ENCODE measurements around the gene ZNF768. TPM values are rescaled to one million over a fixed set of nuclear protein-coding genes. Genes with fewer than 3 reads are reported as not detected.

The ZNF768 gene
- total RNA-seq, 2 experiments from 2014 or later, result 38.3 to 63.7 TPM

GRCh38 chr16:30526823-30527634 is 663 bp upstream of the ZNF768 start:
- Histone ChIP-seq H3K79me2 (ENCODE audit: insufficient read depth, low read depth, low read length) (no peaks in the 10 kb centered on the region), H3K4me1 (ENCODE audit: insufficient read depth, low read length, poor library complexity, severe bottlenecking) (peaks cover 27% of the 10 kb centered on the region), H3K27ac (ENCODE audit: low read depth, low read length, poor library complexity, severe bottlenecking) (peak overlapping the region; percentile 86), H2AFZ (ENCODE audit: low read length) (peak overlapping the region; percentile 73), H3K4me2 (ENCODE audit: low read length) (peak overlapping the region; percentile 93), H3K9me2 (ENCODE audit: insufficient read depth, low read length) (no peaks in the 10 kb centered on the region), H3K4me3 (ENCODE audit: low read depth, low read length, poor library complexity, severe bottlenecking) (peak overlapping the region; percentile 84), H4K20me1 (ENCODE audit: insufficient read depth, low read length) (no peaks in the 10 kb centered on the region), H3K9me3 (ENCODE audit: low read length) (no peaks in the 10 kb centered on the region), H3K36me3 (ENCODE audit: insufficient read depth, low read length) (peaks cover 20% of the 10 kb centered on the region)
- DNase-seq (ENCODE audit: low spot score), result peak; percentile 98
- TF ChIP-seq CTCF (conservative IDR thresholded peaks at IDR 0.05; ENCODE audit: low read length), result peak; percentile 48
- no peak for TF ChIP-seq EZH2phosphoT487 (IDR thresholded peaks at IDR 0.05; ENCODE audit: borderline replicate concordance, low read depth, low read length)
- intact Hi-C loops (cut with micrococcal nuclease; ENCODE audit: unreplicated experiment), result loop anchor here (1.0 to 5.0 kb wide), 5 partner anchors 55 to 108 kb away; partner anchors contain the start of genes DCTPP1 and ITGAL
- no TSS peak for BruUV-seq (replicated peaks)
- ChIA-PET CTCF (ENCODE audit: unreplicated experiment) (no interaction called here), POLR2A (interaction anchor here (0.6 to 1.1 kb wide), 2 partner anchors 97 to 120 kb away, joined by 3 read pairs; partner anchors contain the start of gene DCTPP1)

GRCh38 chr16:30525844-30526136 is 576 bp downstream of the ZNF768 start:
- Histone ChIP-seq H3K9me3 (ENCODE audit: low read length) (no peaks in the 10 kb centered on the region), H3K4me3 (ENCODE audit: low read depth, low read length, poor library complexity, severe bottlenecking) (peak overlapping the region; percentile 84), H3K79me2 (ENCODE audit: insufficient read depth, low read depth, low read length) (no peaks in the 10 kb centered on the region), H2AFZ (ENCODE audit: low read length) (peak overlapping the region; percentile 26; the same call in 1 of the 2 replicates), H4K20me1 (ENCODE audit: insufficient read depth, low read length) (no peaks in the 10 kb centered on the region), H3K4me2 (ENCODE audit: low read length) (peak overlapping the region; percentile 75), H3K27ac (ENCODE audit: low read depth, low read length, poor library complexity, severe bottlenecking) (no peak overlapping the region), H3K4me1 (ENCODE audit: insufficient read depth, low read length, poor library complexity, severe bottlenecking) (peaks cover 27% of the 10 kb centered on the region), H3K36me3 (ENCODE audit: insufficient read depth, low read length) (peaks cover 20% of the 10 kb centered on the region), H3K9me2 (ENCODE audit: insufficient read depth, low read length) (no peaks in the 10 kb centered on the region)
- DNase-seq (ENCODE audit: low spot score), result no peak
- ChIA-PET POLR2A (interaction anchor here (0.5 to 0.7 kb wide), 3 partner anchors 22 to 115 kb away, joined by 3 to 4 read pairs (median 3); no protein-coding TSS in a partner anchor), CTCF (ENCODE audit: unreplicated experiment) (no interaction called here)
- no peak for TF ChIP-seq CTCF (conservative IDR thresholded peaks at IDR 0.05; ENCODE audit: low read length)
- no peak for TF ChIP-seq EZH2phosphoT487 (IDR thresholded peaks at IDR 0.05; ENCODE audit: borderline replicate concordance, low read depth, low read length)
- intact Hi-C loops (cut with micrococcal nuclease; ENCODE audit: unreplicated experiment), result loop anchor here (2.0 to 5.0 kb wide), 3 partner anchors 72 to 109 kb away; no protein-coding TSS in a partner anchor
- TSS peak; percentile 50 for BruUV-seq (replicated peaks)

Measured in OCI-LY7 (cell line).